Measurements from ENCODE around the gene ARSD.

Gene ARSD

GRCh38 chrX:2921193-2921592 lies 7.9 kb downstream of the ARSD start:
- no peak overlapping the region for H3K4me3 ChIP-seq (ENCODE audit: control insufficient read depth, low read depth, low read length)
- TF ChIP-seq CTCF (conservative IDR thresholded peaks at IDR 0.05; ENCODE audit: control insufficient read depth, insufficient read depth, low read depth, low read length) = no peak

GRCh38 chrX:2917767-2918166 lies 11.4 kb downstream of the ARSD start:
- H3K4me3 ChIP-seq (ENCODE audit: control insufficient read depth, low read depth, low read length) = no peak overlapping the region
- no peak for DNase-seq (ENCODE audit: low read depth)

More at GRCh38 chrX:2921193-2921592, 7.9 kb downstream of the ARSD start:
- DNase-seq (ENCODE audit: low read depth) = no peak

GRCh38 chrX:2913118-2913517 lies 16.0 kb downstream of the ARSD start:
- no peak overlapping the region for H3K4me3 ChIP-seq (ENCODE audit: control insufficient read depth, low read depth, low read length)
- DNase-seq (ENCODE audit: low read depth) = no peak
- peak; percentile 12 for TF ChIP-seq CTCF (conservative IDR thresholded peaks at IDR 0.05; ENCODE audit: control insufficient read depth, insufficient read depth, low read depth, low read length)

More at GRCh38 chrX:2917767-2918166, 11.4 kb downstream of the ARSD start:
- TF ChIP-seq CTCF (conservative IDR thresholded peaks at IDR 0.05; ENCODE audit: control insufficient read depth, insufficient read depth, low read depth, low read length) = no peak

GRCh38 chrX:2910109-2910508 lies 19.0 kb downstream of the ARSD start:
- no peak overlapping the region for H3K4me3 ChIP-seq (ENCODE audit: control insufficient read depth, low read depth, low read length)
- TF ChIP-seq CTCF (conservative IDR thresholded peaks at IDR 0.05; ENCODE audit: control insufficient read depth, insufficient read depth, low read depth, low read length) = no peak
- no peak for DNase-seq (ENCODE audit: low read depth)

- TF ChIP-seq CTCF (conservative IDR thresholded peaks at IDR 0.05; ENCODE audit: control insufficient read depth, insufficient read depth, low read depth, low read length) = no peak
Observed at GRCh38 chrX:2908125-2908685, 20.9 kb downstream of the ARSD start.

GRCh38 chrX:2907295-2907694 lies 21.8 kb downstream of the ARSD start:
- H3K4me3 ChIP-seq (ENCODE audit: control insufficient read depth, low read depth, low read length) = no peak overlapping the region
- no peak for DNase-seq (ENCODE audit: low read depth)
- TF ChIP-seq CTCF (conservative IDR thresholded peaks at IDR 0.05; ENCODE audit: control insufficient read depth, insufficient read depth, low read depth, low read length) = no peak

More at GRCh38 chrX:2908125-2908685, 20.9 kb downstream of the ARSD start:
- H3K4me3 ChIP-seq (ENCODE audit: control insufficient read depth, low read depth, low read length) = no peak overlapping the region
- DNase-seq (ENCODE audit: low read depth) = no peak

GRCh38 chrX:2903366-2903765 lies 25.8 kb downstream of the ARSD start:
- no peak for DNase-seq (ENCODE audit: low read depth)
- no peak overlapping the region for H3K4me3 ChIP-seq (ENCODE audit: control insufficient read depth, low read depth, low read length)
- TF ChIP-seq CTCF (conservative IDR thresholded peaks at IDR 0.05; ENCODE audit: control insufficient read depth, insufficient read depth, low read depth, low read length) = no peak
